Endodermal cell (in vitro differentiated cells): Measurements from ENCODE around the gene DAPK1. TPM values are rescaled to one million over a fixed set of nuclear protein-coding genes. Genes with fewer than 3 reads are reported as not detected.

Source experiments
- DNase-seq: peaks from one replicate; pipeline ENCODE4 v3.0.0-alpha.2; 2017
- H3K27ac ChIP-seq: 2 replicates; pipeline ENCODE4 v1.5.1; 2013; ENCODE audit warnings: mild to moderate bottlenecking, low read depth, low read length, moderate library complexity
- H3K27me3 ChIP-seq: 2 replicates; pipeline ENCODE4 v1.6.1; 2013; ENCODE audit warnings: mild to moderate bottlenecking, low read length, moderate library complexity; ENCODE audit not compliant: insufficient read depth, control insufficient read depth, poor library complexity, severe bottlenecking
- H3K36me3 ChIP-seq: 2 replicates; pipeline ENCODE4 v1.7.0; 2013; ENCODE audit warnings: mild to moderate bottlenecking, low read length, moderate library complexity; ENCODE audit not compliant: control insufficient read depth, insufficient read depth
- H3K4me1 ChIP-seq: one replicate; pipeline ENCODE4 v1.7.0; 2013; ENCODE audit warnings: low read length; ENCODE audit not compliant: control insufficient read depth, insufficient read depth
- H3K4me3 ChIP-seq: 2 replicates; pipeline ENCODE4 v1.5.1; 2013; ENCODE audit warnings: mild to moderate bottlenecking, low read length, moderate library complexity
- H3K9ac ChIP-seq: 2 replicates; pipeline ENCODE4 v1.6.1; 2013; ENCODE audit warnings: mild to moderate bottlenecking, low read length, moderate library complexity; ENCODE audit not compliant: poor library complexity, severe bottlenecking; ENCODE audit errors: extremely low read depth
- H3K9me3 ChIP-seq: 2 replicates; pipeline ENCODE4 v1.6.1; 2013; ENCODE audit warnings: mild to moderate bottlenecking, low read length, moderate library complexity; ENCODE audit not compliant: control insufficient read depth
- H3K27ac Mint-ChIP-seq: 2 replicates; pipeline ENCODE4 v1.8.0; 2020; ENCODE audit warnings: mixed read lengths
- H3K27me3 Mint-ChIP-seq: 2 replicates; pipeline ENCODE4 v1.8.0; 2021; ENCODE audit warnings: mild to moderate bottlenecking, mixed read lengths; ENCODE audit not compliant: insufficient read depth
- H3K36me3 Mint-ChIP-seq: 2 replicates; pipeline ENCODE4 v1.8.0; 2020; ENCODE audit warnings: low read depth, mixed read lengths
- H3K4me1 Mint-ChIP-seq: 2 replicates; pipeline ENCODE4 v1.8.0; 2020; ENCODE audit warnings: mixed read lengths
- H3K4me3 Mint-ChIP-seq: 2 replicates; pipeline ENCODE4 v1.8.0; 2020; ENCODE audit warnings: mild to moderate bottlenecking, moderate library complexity, mixed read lengths
- H3K9me3 Mint-ChIP-seq: 2 replicates; pipeline ENCODE4 v1.8.0; 2020; ENCODE audit warnings: mild to moderate bottlenecking, mixed read lengths
- WGBS, 2 experiments: methylation state at CpG; one replicate each; pipeline versions ENCODE4 v1.1.5 to v1.1.7; 2013; ENCODE audit warnings: missing lambda C conversion rate in 2 of 2, mixed read lengths in 1 of 2; ENCODE audit not compliant: insufficient coverage in 1 of 2, insufficient read length in 1 of 2; 5-methylcytosine and 5-hydroxymethylcytosine counted together
- total RNA-seq, 2 donors: library from RNA; stranded (reverse); fragmentation: NEBNext Ultra II Directional in 1 of 2; extraction: Animal tissue kit (Norgen Biotek cat#: 25700) in 1 of 2; gene quantifications; 2 replicates in 1 of 2; 3 replicates in 1 of 2; pipeline ENCODE4 v1.2.1, GENCODE V29; 2021
- TF ChIP-seq, protein P1 (sequence below): fragments of 200-600 bp; sonication (generic); conservative IDR thresholded peaks from 2 replicates; pipeline ENCODE4 v1.5.0; 2021; ENCODE audit warnings: antibody characterized with exemption, mild to moderate bottlenecking

Gene DAPK1
- total RNA-seq, 2 donors from 2014 or later = 117 to 139 TPM

DNA sequence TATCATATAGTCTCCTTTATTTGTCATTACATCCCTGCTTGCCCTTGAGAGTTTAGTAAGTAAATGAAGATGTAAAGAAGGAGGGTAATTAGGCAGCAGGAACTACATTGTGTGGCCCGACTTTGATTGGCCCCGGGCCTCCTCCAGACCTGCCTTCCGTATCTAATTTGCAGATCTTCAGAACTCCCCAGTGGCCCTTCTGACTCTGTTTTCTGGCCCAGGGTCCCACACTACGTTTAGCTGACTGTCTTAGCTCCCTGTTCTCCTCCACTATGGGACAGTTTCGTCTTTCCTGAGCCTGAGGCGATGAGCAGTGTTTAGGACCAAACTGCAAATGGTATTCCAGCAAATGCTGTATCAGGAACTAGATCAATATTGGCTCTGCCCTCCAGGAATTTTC is 206.7 kb downstream of the DAPK1 start:
- Histone ChIP-seq H3K27me3 (no peaks in the 10 kb centered on the region), H3K9ac (no peak overlapping the region), H3K36me3 (peaks cover 92% of the 10 kb centered on the region), H3K4me1 (no peaks in the 10 kb centered on the region), H3K9me3 (no peaks in the 10 kb centered on the region), H3K27ac (no peak overlapping the region), H3K4me3 (no peak overlapping the region)
- WGBS, 2 experiments = 92 to 95% methylated on average over 3 to 6 of the region's 6 CpGs
- H3K27ac Mint-ChIP-seq = peak overlapping the region; percentile 44
- H3K4me3 Mint-ChIP-seq = no peak overlapping the region
- H3K4me1 Mint-ChIP-seq = peaks cover 2% of the 10 kb centered on the region
- H3K36me3 Mint-ChIP-seq = peaks cover 82% of the 10 kb centered on the region
- peak; percentile 23 for DNase-seq
- H3K9me3 Mint-ChIP-seq = no peaks in the 10 kb centered on the region
- no peaks in the 10 kb centered on the region for H3K27me3 Mint-ChIP-seq
- TF ChIP-seq, protein P1, sequence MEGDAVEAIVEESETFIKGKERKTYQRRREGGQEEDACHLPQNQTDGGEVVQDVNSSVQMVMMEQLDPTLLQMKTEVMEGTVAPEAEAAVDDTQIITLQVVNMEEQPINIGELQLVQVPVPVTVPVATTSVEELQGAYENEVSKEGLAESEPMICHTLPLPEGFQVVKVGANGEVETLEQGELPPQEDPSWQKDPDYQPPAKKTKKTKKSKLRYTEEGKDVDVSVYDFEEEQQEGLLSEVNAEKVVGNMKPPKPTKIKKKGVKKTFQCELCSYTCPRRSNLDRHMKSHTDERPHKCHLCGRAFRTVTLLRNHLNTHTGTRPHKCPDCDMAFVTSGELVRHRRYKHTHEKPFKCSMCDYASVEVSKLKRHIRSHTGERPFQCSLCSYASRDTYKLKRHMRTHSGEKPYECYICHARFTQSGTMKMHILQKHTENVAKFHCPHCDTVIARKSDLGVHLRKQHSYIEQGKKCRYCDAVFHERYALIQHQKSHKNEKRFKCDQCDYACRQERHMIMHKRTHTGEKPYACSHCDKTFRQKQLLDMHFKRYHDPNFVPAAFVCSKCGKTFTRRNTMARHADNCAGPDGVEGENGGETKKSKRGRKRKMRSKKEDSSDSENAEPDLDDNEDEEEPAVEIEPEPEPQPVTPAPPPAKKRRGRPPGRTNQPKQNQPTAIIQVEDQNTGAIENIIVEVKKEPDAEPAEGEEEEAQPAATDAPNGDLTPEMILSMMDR = no peak

DNA sequence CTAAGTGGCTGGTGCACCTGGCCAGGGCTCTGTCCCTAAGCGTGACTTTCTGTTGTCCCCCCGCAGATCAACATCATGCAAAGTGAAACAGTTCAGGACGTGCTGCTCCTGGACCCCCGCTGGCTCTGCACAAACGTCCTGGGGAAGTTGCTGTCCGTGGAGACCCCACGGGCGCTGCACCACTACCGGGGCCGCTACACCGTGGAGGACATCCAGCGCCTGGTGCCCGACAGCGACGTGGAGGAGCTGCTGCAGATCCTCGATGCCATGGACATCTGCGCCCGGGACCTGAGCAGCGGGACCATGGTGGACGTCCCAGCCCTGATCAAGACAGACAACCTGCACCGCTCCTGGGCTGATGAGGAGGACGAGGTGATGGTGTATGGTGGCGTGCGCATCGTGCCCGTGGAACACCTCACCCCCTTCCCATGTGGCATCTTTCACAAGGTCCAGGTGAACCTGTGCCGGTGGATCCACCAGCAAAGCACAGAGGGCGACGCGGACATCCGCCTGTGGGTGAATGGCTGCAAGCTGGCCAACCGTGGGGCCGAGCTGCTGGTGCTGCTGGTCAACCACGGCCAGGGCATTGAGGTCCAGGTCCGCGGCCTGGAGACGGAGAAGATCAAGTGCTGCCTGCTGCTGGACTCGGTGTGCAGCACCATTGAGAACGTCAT is 208.5 kb downstream of the DAPK1 start:
- Mint-ChIP-seq H3K9me3 (no peaks in the 10 kb centered on the region), H3K27me3 (no peaks in the 10 kb centered on the region), H3K4me3 (no peak overlapping the region), H3K36me3 (peaks cover 72% of the 10 kb centered on the region), H3K4me1 (peaks cover 2% of the 10 kb centered on the region), H3K27ac (no peak overlapping the region)
- H3K4me3 ChIP-seq = no peak overlapping the region
- no peak overlapping the region for H3K9ac ChIP-seq
- H3K27ac ChIP-seq = no peak overlapping the region
- peak; percentile 31 for DNase-seq
- 95 to 96% methylated on average over 24 to 39 of the region's 39 CpGs for WGBS, 2 experiments
- TF ChIP-seq, protein P1 = no peak
- no peaks in the 10 kb centered on the region for H3K9me3 ChIP-seq
- no peaks in the 10 kb centered on the region for H3K27me3 ChIP-seq
- no peaks in the 10 kb centered on the region for H3K4me1 ChIP-seq
- peaks cover 75% of the 10 kb centered on the region for H3K36me3 ChIP-seq

DNA sequence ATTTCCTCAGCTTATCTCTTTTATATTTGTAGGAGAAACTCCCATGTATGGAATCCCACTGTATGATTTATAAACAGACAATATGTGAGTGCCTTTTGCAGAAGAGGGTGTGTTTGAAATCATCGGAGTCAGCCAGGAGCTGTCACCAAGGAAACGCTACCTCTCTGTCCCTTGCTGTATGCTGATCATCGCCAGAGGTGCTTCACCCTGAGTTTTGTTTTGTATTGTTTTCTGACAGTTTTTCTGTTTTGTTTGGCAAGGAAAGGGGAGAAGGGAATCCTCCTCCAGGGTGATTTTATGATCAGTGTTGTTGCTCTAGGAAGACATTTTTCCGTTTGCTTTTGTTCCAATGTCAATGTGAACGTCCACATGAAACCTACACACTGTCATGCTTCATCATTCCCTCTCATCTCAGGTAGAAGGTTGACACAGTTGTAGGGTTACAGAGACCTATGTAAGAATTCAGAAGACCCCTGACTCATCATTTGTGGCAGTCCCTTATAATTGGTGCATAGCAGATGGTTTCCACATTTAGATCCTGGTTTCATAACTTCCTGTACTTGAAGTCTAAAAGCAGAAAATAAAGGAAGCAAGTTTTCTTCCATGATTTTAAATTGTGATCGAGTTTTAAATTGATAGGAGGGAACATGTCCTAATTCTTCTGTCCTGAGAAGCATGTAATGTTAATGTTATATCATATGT is 210.3 kb downstream of the DAPK1 start:
- H3K9ac ChIP-seq = no peak overlapping the region
- H3K27ac Mint-ChIP-seq = no peak overlapping the region
- WGBS, 2 experiments = 95% methylated on average over 4 to 6 of the region's 6 CpGs
- H3K4me3 ChIP-seq = no peak overlapping the region
- no peaks in the 10 kb centered on the region for H3K27me3 ChIP-seq
- no peaks in the 10 kb centered on the region for H3K9me3 Mint-ChIP-seq
- no peaks in the 10 kb centered on the region for H3K4me1 ChIP-seq
- no peaks in the 10 kb centered on the region for H3K27me3 Mint-ChIP-seq
- TF ChIP-seq, protein P1 = no peak
- no peaks in the 10 kb centered on the region for H3K4me1 Mint-ChIP-seq
- no peak overlapping the region for H3K27ac ChIP-seq
- H3K36me3 Mint-ChIP-seq = peaks cover 56% of the 10 kb centered on the region
- no peaks in the 10 kb centered on the region for H3K9me3 ChIP-seq
- peaks cover 58% of the 10 kb centered on the region for H3K36me3 ChIP-seq
- H3K4me3 Mint-ChIP-seq = no peak overlapping the region
- DNase-seq = peak; percentile 11
